Measurements from ENCODE around the gene NEUROD4.
"Not testable (repeated sequence)": the region's sequence is repeated elsewhere in the genome, so short reads cannot be mapped to it uniquely, and the experiment has no call there.

Gene NEUROD4, protein sequence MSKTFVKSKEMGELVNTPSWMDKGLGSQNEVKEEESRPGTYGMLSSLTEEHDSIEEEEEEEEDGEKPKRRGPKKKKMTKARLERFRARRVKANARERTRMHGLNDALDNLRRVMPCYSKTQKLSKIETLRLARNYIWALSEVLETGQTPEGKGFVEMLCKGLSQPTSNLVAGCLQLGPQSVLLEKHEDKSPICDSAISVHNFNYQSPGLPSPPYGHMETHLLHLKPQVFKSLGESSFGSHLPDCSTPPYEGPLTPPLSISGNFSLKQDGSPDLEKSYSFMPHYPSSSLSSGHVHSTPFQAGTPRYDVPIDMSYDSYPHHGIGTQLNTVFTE

DNA sequence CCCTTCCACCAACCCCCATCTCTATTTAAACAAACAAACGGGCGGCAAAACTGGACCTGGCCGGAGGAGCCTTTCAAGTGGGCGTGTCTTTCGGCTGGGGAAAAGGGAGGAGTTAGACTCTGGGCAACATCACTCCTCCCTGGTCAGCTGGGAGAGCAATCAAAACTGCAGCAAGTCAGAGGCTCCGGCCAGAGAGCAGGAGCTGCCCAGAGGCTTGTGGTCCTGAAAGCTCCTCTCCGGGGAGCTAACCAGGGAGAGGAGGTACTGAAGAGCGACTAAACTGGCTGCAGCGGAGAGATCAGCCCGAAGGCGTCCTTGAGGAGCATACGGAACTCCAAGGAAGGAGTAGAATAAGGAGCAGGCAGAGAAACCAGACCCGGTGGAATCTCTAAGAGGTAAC, at the start of gene NEUROD4:
Gene NEUROD4, plus strand, starts transcription at position 191 of the 400 bp plus-strand sequence. CDS start 6,466 bp downstream, outside the sequence.
- FAIRE-seq (no peak), DNase-seq (ENCODE audit: low spot score) (no peak)

DNA sequence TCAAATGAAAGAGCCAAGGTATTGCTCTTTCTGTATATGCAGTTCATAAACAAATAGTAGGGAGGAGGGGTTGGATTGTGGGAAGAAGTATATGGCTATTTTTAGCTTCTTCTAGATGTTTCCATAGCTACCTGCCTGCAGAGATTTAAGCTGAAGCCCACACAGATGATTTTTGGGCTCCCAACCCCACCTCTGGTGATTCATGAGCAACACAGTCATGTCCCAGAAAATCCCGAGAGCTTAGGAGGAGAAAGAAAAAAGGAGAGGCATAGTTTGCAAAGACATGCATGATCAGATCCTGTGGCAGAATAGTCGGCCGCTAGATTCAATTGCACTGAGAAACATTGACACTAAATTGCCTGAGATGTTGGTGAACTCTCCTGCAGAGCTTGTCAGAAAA, 49.0 kb upstream of the NEUROD4 start:
- FAIRE-seq = no peak

DNA sequence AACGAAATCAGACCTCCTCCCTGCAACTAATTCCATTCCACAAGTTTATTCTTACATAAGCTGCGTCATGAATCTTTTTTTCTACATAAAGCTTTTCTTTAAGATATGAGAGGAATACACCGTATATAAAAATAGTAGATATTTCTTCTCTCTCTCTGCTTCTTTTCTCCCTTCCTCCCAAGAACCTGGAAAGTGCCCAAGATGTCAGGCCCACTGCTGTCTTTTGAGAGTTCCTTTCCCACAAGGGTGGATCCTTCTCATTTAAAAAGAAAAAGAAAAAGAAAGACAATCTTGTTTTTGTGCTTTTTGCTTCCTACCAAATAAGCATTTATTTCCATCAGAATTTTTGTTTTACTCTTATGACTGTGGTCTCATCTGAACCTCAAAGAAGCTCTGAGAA, 46.2 kb upstream of the NEUROD4 start:
- FAIRE-seq (no peak), DNase-seq (ENCODE audit: low spot score) (no peak)

More for the DNA sequence above, 49.0 kb upstream of the NEUROD4 start:
- no peak for DNase-seq (ENCODE audit: low spot score)

DNA sequence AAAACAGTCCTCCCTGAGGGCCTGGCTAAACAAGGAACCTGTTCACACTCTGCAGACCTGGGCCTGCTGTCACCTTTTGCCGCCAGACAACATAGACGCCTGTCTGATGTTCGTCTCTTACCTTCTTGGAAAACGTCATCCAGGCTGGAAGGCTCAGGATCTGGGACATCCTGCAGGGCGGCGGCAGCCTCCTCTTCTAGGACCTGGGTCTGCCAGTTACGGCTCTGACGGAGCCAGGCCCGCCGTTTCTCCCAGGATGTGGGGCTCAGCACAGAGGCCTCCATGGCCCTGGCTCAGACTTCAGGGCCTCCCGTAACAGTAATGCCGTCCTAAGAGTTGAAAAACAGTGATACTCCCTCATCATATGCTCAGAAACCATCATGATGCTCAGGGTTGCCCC, 45.5 kb upstream of the NEUROD4 start:
- DNase-seq (ENCODE audit: low spot score) (no peak), FAIRE-seq (no peak)

DNA sequence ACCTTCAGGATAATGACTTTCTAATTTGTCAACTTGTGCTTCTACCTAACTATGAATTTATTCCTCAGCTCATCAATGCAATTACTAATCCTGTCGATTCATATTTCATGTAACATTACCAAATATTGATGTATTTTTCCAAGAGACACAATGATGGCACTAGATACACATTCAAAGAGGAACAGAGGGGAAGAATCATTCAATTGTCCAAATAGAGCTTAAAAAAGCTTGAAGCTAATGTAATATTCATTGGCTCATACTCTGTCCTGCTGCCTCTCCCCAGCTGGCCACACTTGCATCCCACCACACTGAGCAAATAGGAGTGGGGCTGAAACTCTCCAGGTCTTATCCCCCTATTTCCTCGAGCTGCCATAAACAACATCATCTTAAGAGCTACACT, 44.5 kb upstream of the NEUROD4 start:
- FAIRE-seq = no peak
- DNase-seq (ENCODE audit: low spot score) = no peak

DNA sequence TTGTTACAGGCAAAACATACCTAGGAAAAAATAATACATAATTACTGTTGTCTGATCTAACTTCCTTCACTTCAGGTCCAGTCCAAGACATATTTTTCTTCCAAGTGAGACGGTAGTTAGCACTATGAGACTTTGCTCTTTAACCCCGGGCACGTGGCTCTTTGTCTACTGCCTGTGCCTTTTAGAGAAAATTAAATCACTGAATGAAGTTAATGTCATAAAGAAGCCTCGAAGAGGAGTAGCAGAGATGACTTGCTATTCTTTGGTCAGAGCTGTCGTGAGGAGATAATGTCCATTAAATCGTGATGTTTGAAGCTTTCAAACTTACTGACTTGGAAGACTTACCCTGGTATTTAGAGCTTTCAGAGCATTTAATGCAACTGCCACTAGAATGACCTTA, 43.9 kb upstream of the NEUROD4 start:
- no peak for FAIRE-seq
- DNase-seq (ENCODE audit: low spot score) = no peak

DNA sequence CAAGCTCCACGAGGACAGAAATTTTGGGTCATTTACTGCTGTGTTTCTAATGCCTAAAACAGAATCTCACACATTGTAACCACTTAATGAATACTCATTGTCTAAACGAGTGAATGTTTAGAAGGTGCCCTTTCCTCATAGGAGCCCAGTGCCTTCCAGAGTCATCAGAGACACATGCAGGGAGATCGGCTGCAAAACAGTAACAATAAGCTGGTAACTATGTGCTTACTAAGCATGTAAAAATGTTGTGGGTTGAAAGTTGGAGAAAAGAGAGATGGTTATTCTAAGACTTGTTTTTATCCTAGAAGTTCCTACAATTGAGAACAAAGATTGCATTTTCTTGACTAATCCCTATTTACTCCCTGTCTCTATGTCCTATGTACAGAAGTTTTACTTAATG, 42.6 kb upstream of the NEUROD4 start:
- FAIRE-seq = no peak
- peak; percentile 7 for DNase-seq (ENCODE audit: low spot score)

DNA sequence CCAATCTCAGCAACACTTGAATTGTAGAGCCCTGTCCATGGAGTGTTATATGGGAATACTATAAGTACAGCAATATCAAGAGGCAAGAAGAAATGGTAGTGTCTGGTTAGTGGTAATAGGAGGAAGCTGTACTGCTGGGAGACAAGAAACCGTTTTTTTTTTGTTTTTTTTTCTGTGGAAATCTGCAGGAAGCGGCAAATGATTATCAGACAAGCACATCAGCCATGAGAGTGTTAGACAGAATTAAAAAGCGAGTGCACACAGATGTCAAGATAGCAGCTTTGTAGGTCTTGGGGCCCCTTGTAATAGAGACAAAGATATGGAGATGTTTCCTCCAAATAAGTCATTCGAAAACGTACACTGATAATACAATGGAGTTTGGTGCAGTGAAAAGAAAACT, 41.9 kb upstream of the NEUROD4 start:
- no peak for FAIRE-seq
- DNase-seq (ENCODE audit: low spot score) = no peak

DNA sequence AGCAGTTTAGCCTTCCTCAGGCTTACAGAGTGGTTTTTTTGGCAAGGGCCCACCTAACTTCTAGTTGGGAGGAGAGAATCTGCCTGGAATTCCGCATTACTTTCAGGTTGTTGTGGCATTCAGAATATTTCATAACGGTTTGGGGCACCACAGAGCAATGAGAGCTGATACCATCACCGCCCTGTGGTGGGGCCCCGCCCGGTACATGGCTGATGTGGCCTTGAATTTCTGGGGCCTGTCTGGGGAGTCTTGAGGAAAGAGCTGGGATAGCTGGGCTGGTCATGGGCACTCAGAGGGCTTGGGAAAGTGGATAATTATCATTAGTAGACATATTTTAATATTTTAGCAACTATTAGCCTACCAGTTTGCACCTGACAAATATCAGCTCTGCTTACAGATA, 39.4 kb upstream of the NEUROD4 start:
- no peak for FAIRE-seq

DNA sequence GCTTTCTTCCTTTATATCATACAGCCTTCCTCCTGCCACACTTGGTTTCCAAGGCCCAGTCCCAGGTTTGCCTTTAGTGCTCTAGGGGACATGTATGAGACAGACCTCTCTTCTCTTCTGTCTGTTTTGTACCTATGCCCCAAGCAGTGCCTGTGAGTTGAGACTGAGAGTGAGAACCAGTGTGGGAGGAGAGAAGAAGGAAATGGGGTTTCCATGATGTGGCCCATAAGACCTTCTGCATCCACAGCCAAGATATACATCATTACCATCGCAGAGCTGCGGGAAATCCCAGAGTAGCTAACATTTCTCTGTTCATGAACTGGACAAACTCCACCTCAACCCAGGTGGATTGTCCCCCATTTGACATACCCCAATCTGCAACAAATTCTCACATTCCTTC, 38.0 kb upstream of the NEUROD4 start:
- DNase-seq (ENCODE audit: low spot score) (no peak), FAIRE-seq (no peak)

More for the DNA sequence above, 39.4 kb upstream of the NEUROD4 start:
- DNase-seq (ENCODE audit: low spot score) = no peak

DNA sequence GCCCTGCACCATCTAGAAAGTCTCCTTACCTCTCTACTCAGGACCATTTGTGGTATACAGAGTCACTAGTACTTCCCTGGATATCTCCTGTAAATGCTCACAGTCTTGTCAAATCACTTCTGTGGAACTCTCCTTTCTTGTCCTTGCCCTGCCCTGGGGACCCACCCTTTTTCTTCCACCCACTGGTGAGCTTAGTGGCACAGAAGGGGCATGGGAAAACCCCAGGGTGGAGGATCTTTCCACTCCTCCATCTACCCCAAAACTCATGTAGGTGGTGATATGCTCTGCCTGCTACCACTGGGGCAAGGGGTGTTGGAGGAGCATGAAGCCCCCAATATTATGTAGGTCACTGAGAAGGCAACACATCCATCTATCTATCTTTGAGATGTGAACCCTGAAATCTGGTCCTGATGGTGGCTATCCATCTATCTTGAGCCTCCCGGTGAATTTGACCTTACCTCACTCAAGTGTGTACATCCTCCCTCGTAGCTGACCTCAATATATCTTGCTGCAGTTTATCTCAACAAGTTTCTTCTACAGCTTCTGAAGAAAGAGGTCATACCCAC, 36.2 kb upstream of the NEUROD4 start:
- no peak for DNase-seq (ENCODE audit: low spot score)
- FAIRE-seq = no peak

DNA sequence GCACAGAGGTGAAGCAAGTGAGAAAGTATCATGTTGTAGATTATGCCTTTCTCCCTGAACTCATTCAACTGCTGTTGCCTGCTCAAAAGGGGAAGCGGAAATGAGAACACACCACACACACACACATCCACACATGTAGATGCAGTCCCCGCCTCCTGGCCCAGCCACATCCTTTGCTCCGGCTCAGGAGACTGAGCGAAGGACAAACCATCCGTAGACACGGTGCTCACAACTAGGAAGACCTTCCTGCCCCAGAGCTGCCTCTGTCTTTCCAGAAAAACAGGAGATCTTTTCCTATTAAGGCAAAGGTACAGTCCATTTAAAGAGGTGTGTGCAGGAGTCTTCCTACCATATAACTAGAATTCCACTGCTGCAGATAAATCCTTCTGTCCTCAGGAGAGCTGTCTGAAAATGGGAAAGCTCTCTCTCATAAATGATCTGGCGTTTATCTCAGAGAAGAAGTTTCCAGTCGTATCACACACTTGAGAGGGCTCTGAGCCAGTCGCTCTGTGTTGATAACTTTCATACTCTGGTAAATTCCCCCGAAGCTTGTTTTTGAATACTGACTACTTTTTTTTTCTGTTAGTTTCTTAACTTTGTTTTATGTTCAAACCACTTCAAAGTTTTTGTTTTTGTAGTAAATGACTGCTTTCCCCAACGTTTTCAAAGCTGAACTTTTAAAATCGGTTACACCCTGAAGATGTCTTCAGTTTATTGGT, 35.0 kb upstream of the NEUROD4 start, which contains the start of gene TESPA1:
Gene TESPA1, minus strand, starts transcription at position 105 of the 719 bp plus-strand sequence. CDS start 10,200 bp downstream, outside the sequence.
- FAIRE-seq = no peak
- no peak for DNase-seq (ENCODE audit: low spot score)

DNA sequence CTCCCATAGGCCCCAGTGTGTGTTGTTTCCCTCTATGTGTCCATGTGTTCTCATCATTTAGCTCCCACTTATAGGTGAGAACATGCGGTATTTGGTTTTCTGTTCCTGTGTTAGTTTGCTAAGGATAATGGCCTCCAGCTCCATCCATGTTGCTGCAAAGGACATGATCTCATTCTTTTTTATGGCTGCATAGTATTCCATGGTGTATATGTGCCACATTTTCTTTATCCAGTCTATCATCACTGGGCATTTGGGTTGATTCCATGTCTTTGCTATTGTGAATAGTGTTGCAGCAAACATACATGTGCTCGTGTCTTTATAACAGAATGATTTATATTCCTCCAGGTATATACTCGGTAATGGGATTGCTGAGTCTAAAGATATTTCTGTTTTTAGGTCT, 33.0 kb upstream of the NEUROD4 start:
- DNase-seq (ENCODE audit: low spot score); FAIRE-seq: not testable (repeated sequence)

DNA sequence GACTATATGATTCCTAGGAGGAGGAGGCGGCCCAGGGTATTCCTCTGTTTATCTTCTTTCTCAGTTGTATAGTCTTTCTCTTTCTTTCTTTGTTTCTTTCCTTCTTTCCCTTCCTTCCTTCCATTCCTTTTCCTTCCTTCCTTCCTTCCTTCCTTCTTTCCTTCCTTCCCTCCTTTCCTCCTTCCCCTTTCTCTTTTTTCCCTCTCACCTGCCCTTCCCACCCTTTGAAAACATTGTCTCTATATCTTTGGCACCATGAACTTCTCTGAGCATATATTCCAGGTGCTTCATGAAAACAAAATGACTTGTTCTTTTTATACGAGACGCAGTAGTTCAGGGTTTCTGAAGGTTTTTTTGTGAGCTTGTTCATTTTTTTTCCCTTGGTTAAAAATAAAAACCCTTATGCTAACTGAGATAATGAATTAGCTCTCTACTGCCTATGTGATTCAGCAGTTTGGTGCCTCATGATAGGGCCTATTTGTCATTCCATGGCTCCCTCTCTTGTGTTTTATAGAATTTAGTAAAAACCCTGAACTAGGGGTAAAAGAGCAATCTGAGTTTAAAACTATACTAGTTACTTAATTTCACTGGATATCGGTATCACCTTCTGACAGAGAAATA, 32.1 kb upstream of the NEUROD4 start:
- FAIRE-seq = no peak
- DNase-seq (ENCODE audit: low spot score) = no peak

DNA sequence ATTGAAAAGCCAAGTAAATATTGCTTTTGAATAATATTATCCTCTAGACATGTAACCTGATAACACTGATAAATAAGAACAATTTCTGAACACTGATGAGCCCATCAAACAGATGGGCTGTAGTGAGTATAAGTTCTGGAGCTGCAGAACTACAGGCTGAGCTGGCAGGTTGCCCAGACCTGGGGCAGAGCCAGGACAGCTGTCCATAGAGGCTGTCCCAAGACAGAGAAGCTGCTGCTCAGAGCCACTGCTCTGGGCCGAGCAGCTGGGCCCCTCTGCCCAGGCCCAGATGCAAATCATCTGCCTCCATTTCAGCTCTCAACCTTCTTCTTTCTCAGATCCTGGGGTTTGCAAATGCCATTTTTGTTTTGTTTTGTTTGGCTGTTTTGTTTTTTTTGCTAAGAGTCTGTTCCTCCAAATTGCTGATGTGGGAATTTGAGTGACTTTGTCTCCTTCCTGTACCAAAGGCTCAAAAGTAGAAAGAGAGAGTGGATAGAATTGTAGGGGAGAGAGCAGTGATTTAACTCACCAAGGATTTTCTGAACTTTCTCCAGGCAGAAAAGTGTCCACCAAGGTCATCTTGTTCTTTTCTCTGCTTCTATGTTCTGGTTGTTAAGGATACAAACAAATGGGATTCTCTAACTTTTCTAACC, 31.2 kb upstream of the NEUROD4 start:
- DNase-seq (ENCODE audit: low spot score) (no peak), FAIRE-seq (no peak)

DNA sequence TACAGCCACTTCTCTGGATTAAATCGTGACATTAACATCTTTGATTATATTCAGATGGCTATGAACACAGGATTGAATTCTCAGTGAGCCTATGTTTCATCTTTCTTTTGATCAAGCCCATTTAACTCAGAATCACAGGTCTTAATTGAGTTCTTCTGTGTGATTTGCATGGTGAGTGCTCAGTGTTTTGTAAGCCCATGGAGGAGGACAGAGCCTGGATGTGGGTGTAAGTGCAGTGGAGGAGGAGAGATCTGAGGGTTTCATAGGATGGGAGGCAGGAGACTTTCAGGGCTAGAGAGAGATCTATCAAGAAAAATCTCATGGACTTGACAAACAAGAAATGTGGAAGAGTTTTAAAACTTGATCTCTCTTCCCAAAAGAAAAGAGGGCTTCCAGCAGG, 29.9 kb upstream of the NEUROD4 start:
- no peak for FAIRE-seq
- DNase-seq (ENCODE audit: low spot score) = no peak

DNA sequence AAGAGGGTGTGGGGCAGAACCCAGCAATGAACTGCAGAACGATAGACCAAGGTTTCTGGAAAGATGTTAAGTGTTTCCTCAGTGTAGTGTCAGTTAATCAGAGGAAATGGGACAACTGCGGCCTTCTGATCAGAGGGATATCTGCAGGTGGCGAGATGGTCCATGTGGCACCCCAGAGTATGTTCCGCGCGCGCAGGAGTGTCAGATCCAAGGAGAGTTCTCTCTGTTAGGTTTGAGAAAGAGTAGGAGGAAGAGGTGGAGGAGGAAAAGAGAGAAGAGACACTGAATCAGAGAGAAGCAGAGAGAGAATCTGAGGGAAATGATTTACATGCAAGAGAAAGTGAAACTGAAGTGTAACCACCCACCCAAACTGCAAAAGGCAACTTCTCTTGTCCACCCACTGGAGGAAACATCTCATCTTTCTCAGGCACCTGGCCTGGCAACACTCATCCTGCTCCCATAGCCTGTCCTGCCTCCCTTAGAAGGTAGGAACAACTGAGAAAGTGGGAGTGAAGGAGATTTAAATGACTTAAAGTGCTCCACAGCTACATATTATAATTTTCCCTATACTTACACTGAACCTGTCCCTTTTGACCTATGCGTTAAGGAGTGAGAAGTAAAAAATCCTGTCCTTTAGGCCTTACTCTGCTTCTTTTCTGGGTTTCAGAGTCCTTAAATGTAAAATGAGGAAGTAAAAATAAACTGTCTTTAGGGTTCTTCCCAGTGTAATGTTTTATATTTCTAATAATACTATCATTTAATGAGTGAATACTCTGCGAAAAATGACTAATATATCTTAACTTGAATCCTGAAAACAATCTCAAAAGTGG, 28.4 kb upstream of the NEUROD4 start:
- DNase-seq (ENCODE audit: low spot score) (no peak), FAIRE-seq (no peak)

DNA sequence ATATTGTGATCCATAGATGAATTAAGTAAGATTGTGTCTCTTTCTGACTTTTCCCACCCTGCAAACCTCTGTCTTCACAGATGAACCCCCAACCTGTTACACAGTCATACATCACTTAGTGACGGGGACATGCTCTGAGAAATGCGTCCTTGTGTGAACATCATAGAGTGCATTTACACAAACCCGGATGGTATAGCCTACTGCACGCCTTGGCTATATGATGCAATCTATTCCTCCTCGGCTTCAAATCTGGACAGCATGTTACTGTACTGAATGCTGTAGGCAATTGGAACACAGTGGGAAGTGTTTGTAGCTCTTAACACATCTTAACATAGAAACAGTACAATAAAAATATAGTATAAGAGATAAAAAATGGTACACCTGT, 27.8 kb upstream of the NEUROD4 start:
- no peak for FAIRE-seq
- DNase-seq (ENCODE audit: low spot score) = no peak

DNA sequence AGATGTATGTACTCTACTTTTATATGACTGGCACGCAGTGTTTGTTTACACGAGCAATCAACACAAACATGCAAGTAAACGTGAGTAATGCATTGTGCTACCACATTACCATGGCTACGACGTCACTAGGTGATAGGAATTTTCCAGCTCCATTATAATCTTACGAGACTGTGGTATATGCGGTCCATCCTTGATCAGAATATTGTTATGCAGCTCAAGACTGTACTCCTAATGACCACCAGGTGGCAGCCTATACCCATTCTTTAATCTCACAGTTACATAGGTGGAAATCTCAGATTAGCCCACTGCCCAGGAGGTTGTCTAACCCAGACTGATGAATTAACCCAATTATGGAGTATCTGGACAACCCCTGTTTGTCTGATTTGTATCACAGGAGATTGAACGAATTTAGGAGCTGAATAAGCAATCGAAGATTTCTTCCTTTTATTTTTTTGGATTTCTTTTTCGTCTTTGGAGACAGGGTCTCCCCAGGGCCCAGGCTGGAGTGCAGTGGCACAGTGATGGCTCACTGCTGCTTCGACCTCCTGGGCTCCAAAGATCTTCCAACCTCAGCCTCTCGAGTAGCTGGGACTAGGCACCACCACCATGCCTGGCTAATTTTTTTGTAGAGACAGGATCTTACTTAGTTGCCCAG, 26.5 kb upstream of the NEUROD4 start:
- DNase-seq (ENCODE audit: low spot score) (peak; percentile 49), FAIRE-seq (peak; percentile 21)

DNA sequence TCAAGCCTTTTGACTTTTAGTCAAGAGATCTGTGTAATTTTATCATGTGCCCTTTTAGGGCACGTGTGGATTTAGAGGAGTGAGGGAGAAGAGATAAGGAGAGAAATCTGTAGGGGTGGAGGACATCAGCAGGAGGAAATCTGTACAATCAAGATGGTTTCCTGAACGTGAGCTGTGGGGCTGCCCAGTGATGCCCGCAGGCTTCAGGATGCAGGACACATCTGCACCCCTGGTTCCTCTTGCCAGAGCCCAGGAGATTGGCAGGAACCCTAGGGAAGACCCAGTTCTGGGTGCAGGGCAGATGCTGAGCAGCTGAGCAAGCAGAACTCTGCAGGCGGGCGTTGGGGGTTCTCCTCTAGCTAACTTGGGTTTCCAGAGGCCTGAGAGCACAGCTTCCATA, 23.6 kb upstream of the NEUROD4 start:
- DNase-seq (ENCODE audit: low spot score) (no peak), FAIRE-seq (no peak)

All from RCC 7860 (cell line).